Astrocyte of the spinal cord (primary cell): ENCODE measurements around the gene NOC4L.

ENCODE experiments used
- DNase-seq: peaks from one replicate; pipeline ENCODE4 v3.0.0; 2011; ENCODE audit warnings: low read depth, low spot score
- H3K4me3 ChIP-seq: 2 replicates; pipeline ENCODE4 v1.5.1; 2011; ENCODE audit warnings: low read depth, mild to moderate bottlenecking, low read length, moderate library complexity
- in situ Hi-C: cut with HindIII; loops from 2 replicates; pipeline ENCODE4 v1.10.0; 2017; ENCODE audit warnings: low sequenced_read_pairs
- TF ChIP-seq, protein P1 (sequence below): IDR thresholded peaks from 2 replicates; pipeline ENCODE4 v1.5.1; 2012; ENCODE audit warnings: low read depth, mild to moderate bottlenecking, low read length, inconsistent platforms

The NOC4L gene

GRCh38 chr12:132176920-132177551 is 32.8 kb downstream of the NOC4L start:
- no peak overlapping the region for H3K4me3 ChIP-seq
- in situ Hi-C loops: no loop called here
- TF ChIP-seq, protein P1, sequence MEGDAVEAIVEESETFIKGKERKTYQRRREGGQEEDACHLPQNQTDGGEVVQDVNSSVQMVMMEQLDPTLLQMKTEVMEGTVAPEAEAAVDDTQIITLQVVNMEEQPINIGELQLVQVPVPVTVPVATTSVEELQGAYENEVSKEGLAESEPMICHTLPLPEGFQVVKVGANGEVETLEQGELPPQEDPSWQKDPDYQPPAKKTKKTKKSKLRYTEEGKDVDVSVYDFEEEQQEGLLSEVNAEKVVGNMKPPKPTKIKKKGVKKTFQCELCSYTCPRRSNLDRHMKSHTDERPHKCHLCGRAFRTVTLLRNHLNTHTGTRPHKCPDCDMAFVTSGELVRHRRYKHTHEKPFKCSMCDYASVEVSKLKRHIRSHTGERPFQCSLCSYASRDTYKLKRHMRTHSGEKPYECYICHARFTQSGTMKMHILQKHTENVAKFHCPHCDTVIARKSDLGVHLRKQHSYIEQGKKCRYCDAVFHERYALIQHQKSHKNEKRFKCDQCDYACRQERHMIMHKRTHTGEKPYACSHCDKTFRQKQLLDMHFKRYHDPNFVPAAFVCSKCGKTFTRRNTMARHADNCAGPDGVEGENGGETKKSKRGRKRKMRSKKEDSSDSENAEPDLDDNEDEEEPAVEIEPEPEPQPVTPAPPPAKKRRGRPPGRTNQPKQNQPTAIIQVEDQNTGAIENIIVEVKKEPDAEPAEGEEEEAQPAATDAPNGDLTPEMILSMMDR: no peak
- no peak for DNase-seq

DNA sequence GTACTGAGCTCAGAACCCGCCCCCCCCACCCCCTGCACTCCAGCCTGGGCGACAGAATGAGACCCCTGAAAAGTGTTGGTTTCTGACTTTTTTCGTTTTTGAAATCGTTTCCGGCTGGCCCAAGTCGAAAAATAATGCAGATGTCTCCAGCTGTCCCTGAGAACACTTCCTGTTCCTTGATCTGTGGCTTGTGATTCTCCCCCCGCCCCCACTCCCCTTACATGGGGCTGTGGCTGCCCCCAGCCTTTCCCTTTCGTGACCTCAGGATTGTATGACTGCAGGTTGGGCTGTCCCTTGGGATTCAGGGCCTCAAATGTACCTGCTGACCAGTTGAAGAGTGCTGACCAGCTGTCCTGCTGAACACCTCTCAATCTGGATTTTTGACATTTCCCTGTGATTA is 34.1 kb downstream of the NOC4L start:
- H3K4me3 ChIP-seq: no peak overlapping the region
- DNase-seq: no peak
- TF ChIP-seq, protein P1: no peak
- in situ Hi-C loops: no loop called here

GRCh38 chr12:132178801-132179401 is 34.6 kb downstream of the NOC4L start:
- TF ChIP-seq, protein P1: no peak
- in situ Hi-C loops: no loop called here
- DNase-seq: no peak
- H3K4me3 ChIP-seq: no peak overlapping the region

DNA sequence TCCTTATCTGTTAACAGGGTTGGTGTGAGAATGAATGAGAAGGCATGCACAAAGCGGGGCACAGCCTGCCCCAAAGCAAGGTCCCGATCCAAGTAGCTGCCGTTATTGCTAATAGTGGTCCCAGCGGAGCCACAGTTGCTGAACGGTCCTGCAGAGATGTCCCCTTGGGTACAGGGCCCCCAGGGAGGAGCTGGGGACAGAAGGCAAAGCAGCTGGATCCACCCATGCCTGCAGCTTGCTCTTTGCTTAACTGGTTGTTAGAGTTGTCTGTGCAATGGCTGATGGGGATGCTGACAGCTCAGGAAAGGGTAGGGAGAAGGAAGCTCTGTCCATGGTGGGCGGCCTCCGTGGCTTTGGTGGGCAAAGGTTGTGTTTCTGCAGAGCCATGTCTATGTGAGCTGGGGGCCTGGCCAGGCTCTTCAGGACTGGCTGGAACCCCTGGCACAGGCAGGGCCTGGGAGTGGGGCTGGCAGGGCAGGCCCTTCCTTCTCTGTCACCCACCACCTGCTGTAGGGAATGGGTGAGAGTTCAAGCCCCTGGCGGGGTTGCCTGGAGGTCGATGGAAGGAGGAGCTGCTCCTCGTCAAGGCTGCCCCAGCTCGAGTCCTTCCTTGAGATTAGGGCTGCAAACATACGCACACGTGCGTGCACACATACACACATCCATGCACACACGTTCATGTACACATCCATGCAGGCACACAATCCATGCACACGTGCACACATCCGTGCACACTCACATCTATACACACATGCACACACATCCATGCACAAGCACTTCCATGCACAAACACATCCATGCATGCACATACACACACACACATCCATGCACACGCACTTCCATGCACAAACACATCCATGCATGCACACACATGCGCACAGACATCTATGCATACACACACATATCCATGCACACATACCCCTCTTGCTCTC is 35.4 kb downstream of the NOC4L start:
- DNase-seq: no peak
- in situ Hi-C loops: no loop called here
- H3K4me3 ChIP-seq: no peak overlapping the region
- TF ChIP-seq, protein P1: no peak

DNA sequence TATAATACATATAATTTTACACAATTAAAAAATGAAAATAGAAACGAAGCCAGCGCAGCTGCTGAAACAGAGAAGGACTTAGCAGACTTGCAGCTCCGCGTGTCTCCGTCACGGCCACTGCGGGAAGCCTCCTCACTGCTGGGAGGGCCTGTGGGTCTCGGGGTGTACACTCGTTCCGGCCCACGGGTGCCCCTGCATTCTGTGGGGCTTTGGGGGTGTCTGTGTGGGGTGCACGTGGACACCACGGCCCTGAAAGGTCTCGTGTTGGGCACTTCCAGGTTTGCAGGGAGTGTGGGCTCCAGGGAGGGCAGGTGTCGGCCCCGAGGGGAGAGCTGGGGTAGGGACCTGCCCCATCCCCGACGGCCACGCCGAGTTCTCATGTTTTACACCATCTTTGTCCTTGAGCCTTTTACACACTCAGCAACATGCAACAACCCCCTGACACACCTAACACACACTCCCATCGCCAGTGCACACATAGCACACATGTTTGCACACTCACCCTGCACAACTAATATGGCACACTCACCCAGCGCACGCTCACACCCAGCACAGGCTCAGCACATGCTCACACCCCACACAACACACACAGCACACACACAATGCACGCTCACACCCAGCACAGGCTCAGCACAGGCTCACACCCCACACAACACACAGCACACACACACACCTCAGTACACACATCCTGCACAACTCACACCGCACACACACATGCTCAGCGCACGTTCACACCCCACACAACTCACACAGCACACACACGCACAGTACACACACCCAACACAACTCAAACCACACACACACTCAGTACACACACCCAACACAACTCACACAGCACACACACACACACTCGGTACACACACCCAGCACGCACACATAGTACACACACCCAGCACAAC is 36.6 kb downstream of the NOC4L start:
- in situ Hi-C loops: no loop called here
- TF ChIP-seq, protein P1: no peak
- DNase-seq: no peak
- no peak overlapping the region for H3K4me3 ChIP-seq
